Activated T-cell treated with anti-CD3 and anti-CD28 coated beads, Interleukin-2, amount 50 U/mL, for 24 hours (primary cell): ENCODE measurements around the gene MYH4.

Source experiments
- DNase-seq: peaks from one replicate; pipeline ENCODE4 v3.0.0-alpha.2; 2020
- H3K27ac Mint-ChIP-seq: 2 replicates; pipeline ENCODE4 v1.8.0; 2020; ENCODE audit warnings: mild to moderate bottlenecking, mixed read lengths
- H3K27me3 Mint-ChIP-seq: 2 replicates; pipeline ENCODE4 v1.8.0; 2020; ENCODE audit warnings: mixed read lengths
- H3K36me3 Mint-ChIP-seq: 2 replicates; pipeline ENCODE4 v1.8.0; 2020; ENCODE audit warnings: low read depth, mixed read lengths
- H3K4me1 Mint-ChIP-seq: 2 replicates; pipeline ENCODE4 v1.8.0; 2020; ENCODE audit warnings: low read depth, mixed read lengths
- H3K4me3 Mint-ChIP-seq: 2 replicates; pipeline ENCODE4 v1.8.0; 2020; ENCODE audit warnings: mild to moderate bottlenecking, moderate library complexity, mixed read lengths
- H3K9me3 Mint-ChIP-seq: 2 replicates; pipeline ENCODE4 v1.8.0; 2020; ENCODE audit warnings: mixed read lengths

The MYH4 gene

DNA sequence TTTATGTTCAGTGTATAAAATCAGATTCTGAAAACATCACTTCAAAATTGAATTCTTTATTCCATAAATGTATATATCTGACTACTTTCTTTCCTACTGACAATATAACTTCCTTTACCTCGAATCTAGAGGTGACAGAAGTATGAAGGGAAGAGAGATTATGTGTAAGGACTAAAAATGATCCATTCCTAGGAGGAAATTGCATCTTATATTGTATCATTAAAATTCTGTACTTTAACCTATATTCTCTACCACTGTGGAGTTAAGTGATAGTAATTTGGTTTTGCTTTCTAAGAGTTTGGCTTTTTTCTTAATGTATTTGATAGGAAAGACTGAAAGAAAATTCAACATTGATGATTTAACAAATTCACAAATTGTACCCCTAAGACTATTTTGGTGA, 11.4 kb downstream of the MYH4 start:
- Mint-ChIP-seq H3K4me1 (no peaks in the 10 kb centered on the region), H3K4me3 (no peak overlapping the region), H3K27me3 (peaks cover 12% of the 10 kb centered on the region), H3K36me3 (no peaks in the 10 kb centered on the region), H3K27ac (no peak overlapping the region), H3K9me3 (no peaks in the 10 kb centered on the region)
- DNase-seq, result no peak

DNA sequence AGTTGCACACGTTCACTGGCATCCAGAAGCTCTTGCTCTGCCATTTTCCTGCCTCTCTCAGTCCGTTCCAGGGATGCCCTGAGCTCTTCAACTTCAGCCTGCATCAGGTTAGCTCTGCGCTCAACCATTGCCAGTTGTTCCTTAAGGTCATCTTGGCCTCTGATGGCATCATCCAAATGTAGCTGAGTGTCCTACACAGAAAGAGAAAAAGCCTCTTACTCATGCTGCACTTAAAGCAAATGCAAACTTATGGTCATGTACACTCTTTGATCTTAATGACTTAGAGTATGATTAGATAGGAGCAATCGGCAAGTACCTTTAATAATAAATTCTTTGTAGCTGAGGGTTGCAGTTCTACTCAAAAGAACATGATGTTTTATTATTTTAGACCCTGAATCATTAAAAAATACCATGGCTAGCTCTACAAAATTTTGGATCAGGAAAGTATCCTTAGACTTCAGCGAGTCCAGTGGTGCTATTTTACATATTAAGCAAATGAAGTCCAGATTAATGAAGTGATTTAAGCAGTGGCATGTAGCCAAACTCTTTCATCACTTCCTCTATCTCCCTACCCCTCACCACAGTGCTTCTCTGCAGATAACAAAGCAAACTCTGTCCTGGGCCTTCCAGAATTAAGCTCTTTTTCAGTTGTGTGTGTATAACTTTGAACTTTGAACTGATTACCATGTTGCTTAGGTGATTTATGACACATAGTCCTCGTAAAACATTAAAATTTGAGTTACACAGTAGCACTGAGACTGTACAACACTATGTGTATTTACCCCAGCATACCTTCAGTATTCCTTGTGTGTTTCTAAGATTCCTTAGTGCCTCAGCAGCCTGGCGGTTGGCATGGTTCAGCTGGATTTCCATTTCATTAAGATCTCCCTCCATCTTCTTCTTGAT, 22.1 kb downstream of the MYH4 start:
- H3K27ac Mint-ChIP-seq, result no peak overlapping the region
- H3K4me1 Mint-ChIP-seq, result no peaks in the 10 kb centered on the region
- no peak overlapping the region for H3K4me3 Mint-ChIP-seq
- no peak for DNase-seq
- no peaks in the 10 kb centered on the region for H3K9me3 Mint-ChIP-seq
- peaks cover 18% of the 10 kb centered on the region for H3K27me3 Mint-ChIP-seq
- no peaks in the 10 kb centered on the region for H3K36me3 Mint-ChIP-seq

DNA sequence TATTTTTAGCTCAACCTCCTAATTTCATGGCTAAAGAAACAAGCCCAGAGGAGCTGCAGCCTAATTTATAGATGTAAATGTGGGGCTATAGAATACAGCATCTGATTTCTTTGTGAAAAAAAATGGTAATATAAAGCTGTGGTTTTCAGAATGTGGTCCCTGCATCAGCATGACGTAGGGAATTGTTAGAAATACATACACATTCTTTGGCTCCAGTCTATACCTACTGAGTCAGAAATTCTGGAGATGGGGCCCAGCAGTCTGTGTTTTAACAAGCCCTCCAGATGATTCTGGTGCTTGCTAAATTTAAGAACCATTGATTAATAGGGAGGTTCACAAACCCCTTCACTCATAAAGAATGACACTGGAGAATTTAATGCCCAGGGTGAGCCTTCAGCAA, 29.5 kb downstream of the MYH4 start:
- Mint-ChIP-seq H3K27me3 (peaks cover 47% of the 10 kb centered on the region), H3K4me1 (no peaks in the 10 kb centered on the region), H3K9me3 (peaks cover 5% of the 10 kb centered on the region), H3K4me3 (no peak overlapping the region), H3K27ac (no peak overlapping the region), H3K36me3 (no peaks in the 10 kb centered on the region)
- no peak for DNase-seq

DNA sequence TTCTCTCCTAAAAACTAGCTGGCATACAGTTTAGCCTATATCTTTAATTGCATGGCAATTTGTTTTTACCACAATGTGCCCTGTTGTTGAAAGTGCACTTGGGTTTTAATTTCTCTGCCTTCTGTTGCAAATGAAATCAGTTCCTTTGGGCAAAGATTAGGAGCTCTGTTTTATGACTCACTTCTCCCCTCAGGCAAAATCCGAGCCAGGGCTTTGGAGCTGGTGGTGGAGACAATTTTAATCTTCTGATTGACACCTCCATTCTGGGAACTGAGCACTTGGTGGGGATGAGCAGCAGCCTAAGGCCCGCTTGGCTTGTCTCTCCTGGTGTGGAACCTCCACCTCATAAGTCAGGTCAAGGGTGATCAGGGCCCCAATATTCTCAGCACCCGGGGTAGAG, 34.3 kb downstream of the MYH4 start:
- Mint-ChIP-seq H3K27me3 (peaks cover 39% of the 10 kb centered on the region), H3K9me3 (peaks cover 17% of the 10 kb centered on the region), H3K27ac (no peak overlapping the region), H3K36me3 (no peaks in the 10 kb centered on the region), H3K4me1 (no peaks in the 10 kb centered on the region), H3K4me3 (no peak overlapping the region)
- no peak for DNase-seq

DNA sequence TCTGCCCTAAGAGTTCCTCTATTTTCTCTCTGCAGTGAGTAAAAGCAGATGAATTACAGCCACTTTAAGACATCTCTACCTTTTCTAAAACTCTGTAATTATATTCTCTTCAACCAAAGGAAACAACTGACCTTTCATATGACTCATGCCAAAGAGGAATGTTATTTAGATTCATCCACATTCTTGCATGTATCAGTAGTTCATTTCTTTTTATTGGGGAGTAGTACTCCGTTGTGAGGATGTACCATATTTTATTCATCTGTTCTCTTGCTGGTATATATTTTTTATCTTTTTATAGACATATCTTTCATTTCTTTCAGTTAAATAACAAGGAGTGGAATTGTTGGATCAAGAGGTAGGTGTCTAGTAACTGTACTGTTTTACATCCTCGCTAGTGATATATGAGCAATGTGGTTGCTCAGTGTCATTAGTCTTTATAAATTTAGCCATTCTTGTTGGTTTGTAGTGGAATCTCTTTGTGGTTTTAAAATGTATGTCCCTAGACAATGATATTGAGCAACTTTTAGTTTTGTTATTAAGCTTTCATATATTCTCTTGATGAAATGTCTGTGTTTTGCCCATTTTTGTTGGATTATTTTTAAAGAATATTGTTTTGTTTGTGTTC, 39.8 kb downstream of the MYH4 start:
- H3K9me3 Mint-ChIP-seq, result peaks cover 12% of the 10 kb centered on the region
- H3K4me3 Mint-ChIP-seq, result no peak overlapping the region
- no peak for DNase-seq
- no peaks in the 10 kb centered on the region for H3K4me1 Mint-ChIP-seq
- H3K36me3 Mint-ChIP-seq, result no peaks in the 10 kb centered on the region
- H3K27me3 Mint-ChIP-seq, result peaks cover 9% of the 10 kb centered on the region
- H3K27ac Mint-ChIP-seq, result no peak overlapping the region

DNA sequence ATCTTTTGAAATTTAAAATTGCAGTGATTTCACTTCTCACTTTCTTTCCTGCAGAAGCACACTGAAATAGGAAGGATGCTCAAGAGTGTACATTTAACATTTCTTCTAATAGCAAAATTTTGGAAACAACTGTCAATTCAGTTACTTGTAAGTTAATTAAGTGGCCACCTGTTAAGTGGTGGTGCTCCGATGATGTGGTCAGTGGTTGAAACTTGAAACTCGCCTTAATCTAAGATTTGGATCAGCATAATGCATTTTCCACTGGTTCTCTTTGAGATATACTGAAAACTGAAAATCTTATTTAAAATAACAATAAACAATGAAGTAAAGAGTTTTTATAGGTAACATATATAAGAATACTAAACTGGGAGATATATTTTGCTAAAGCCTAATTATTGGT, 40.6 kb downstream of the MYH4 start:
- H3K36me3 Mint-ChIP-seq, result no peaks in the 10 kb centered on the region
- peaks cover 10% of the 10 kb centered on the region for H3K9me3 Mint-ChIP-seq
- H3K27ac Mint-ChIP-seq, result no peak overlapping the region
- peaks cover 9% of the 10 kb centered on the region for H3K27me3 Mint-ChIP-seq
- no peak for DNase-seq
- H3K4me3 Mint-ChIP-seq, result no peak overlapping the region
- H3K4me1 Mint-ChIP-seq, result no peaks in the 10 kb centered on the region

DNA sequence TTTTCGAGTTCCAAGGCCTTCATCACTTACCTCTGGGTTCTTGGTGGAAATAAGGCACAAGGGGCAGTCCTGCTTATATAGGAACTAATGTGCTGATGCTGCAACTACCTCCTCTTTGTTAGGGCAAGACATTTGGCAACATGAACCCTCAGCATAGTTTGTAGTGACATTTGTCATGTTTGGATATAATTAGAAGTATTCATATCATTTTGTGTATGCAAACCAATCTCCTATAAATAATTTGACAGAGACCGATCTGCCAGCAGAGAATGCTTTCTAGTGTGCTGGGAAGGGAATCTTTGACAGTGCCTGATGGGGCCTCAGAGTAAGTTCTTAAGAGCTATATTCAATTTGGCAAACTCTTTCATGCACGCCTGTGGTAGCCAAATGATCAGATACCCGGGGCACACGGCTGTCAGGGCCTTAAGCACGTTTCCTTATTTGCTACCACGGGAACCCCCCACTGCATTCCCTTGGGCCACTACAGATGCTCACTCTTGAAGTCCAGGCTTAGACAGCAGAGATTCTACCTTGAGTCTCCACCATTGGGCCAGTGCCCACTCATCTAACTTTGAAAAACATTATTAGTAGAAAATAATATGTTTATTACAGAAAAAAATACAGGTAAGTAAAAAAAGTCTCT, 47.3 kb downstream of the MYH4 start, which contains the start of gene MYH8:
Gene MYH8 (minus strand): TSS at position 51 of the 643 bp plus-strand sequence. CDS start 1,723 bp downstream, outside the sequence.
- peaks cover 2% of the 10 kb centered on the region for H3K27me3 Mint-ChIP-seq
- DNase-seq, result no peak
- H3K9me3 Mint-ChIP-seq, result no peaks in the 10 kb centered on the region
- H3K27ac Mint-ChIP-seq, result no peak within 1 kb of the TSS
- H3K36me3 Mint-ChIP-seq, result no peaks in the 10 kb centered on the region
- no peak within 1 kb of the TSS for H3K4me3 Mint-ChIP-seq
- H3K4me1 Mint-ChIP-seq, result no peaks in the 10 kb centered on the region

DNA sequence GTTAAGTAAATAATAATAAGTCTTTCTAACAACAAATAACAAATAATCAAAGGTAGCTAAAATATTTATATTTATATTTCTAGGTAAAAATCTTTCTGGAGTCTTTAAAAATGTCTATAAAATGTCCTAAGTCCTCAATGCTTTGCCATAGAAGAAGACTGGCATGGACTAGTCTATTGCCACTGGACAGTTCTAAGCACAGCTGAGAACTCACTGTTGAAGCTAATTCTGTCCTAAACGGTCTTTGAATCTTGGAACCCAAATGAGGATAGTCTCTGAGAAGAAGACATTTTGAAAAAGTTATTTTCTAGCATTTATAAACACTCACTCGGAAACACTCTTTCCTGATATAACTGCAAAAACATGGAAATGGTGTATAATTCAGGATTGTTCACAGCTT, 48.1 kb downstream of the MYH4 start:
- no peak overlapping the region for H3K4me3 Mint-ChIP-seq
- no peak overlapping the region for H3K27ac Mint-ChIP-seq
- H3K27me3 Mint-ChIP-seq, result no peaks in the 10 kb centered on the region
- H3K4me1 Mint-ChIP-seq, result no peaks in the 10 kb centered on the region
- H3K9me3 Mint-ChIP-seq, result no peaks in the 10 kb centered on the region
- no peaks in the 10 kb centered on the region for H3K36me3 Mint-ChIP-seq
- DNase-seq, result no peak

DNA sequence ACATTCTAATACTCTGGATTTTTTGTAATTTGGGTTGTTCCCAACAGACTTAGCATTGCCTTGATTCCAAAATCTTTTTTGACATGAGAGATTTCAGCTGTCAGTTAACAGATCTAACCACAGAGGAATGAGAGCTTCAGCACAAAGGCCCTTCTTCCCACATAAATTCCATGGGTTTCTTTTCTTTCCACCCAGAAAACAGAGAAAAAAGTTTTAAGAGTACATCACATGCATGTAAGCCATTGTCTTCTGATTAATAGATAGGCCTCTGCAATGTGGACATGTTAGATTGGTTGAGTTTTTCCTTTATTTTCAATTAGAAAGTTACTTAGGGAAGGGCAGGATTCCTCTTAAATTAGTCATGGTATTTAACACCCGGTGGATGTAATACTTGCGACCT, 48.5 kb downstream of the MYH4 start:
- Mint-ChIP-seq H3K9me3 (no peaks in the 10 kb centered on the region), H3K4me3 (no peak overlapping the region), H3K27me3 (peaks cover 3% of the 10 kb centered on the region), H3K27ac (no peak overlapping the region), H3K4me1 (no peaks in the 10 kb centered on the region), H3K36me3 (no peaks in the 10 kb centered on the region)
- DNase-seq, result no peak

DNA sequence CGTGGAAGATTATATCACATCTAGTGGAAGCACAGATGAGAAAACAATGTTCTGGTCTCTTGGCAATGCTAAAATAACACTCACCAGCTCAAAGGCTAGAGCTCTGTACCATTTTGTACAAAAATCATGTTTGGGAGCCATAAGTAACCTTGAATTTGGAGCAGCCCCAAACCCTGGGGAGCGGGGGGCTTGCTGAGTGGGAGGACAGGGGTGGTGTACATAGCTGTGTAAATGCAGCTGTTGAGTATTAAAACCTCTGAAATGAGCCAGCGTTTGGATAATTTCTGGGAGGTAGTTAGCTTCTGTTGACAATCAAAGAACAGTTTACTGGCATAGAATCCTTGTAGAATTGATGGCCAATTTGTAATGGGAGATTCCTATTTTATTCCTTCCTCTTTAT, 51.9 kb downstream of the MYH4 start:
- H3K4me3 Mint-ChIP-seq, result no peak overlapping the region
- DNase-seq, result no peak
- H3K36me3 Mint-ChIP-seq, result no peaks in the 10 kb centered on the region
- no peaks in the 10 kb centered on the region for H3K4me1 Mint-ChIP-seq
- peaks cover 10% of the 10 kb centered on the region for H3K27me3 Mint-ChIP-seq
- H3K27ac Mint-ChIP-seq, result no peak overlapping the region
- no peaks in the 10 kb centered on the region for H3K9me3 Mint-ChIP-seq

DNA sequence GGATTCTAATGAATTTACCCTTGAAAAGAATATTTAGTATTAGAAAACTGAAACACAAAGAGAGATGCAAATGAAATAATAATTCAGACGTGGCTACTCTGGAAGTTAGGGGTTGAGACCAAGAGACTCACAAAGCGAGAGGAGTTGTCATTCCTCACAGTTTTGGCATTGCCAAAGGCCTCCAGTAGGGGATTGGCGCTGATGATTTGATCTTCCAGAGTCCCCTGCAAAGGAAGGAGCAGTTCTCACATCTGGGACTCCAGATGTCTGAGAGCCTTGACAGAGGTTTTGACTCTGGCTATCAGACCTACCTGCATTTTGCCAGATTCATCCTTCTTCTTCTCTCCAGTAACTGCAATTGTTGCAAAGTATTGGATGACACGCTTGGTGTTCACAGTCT, 54.2 kb downstream of the MYH4 start:
- no peaks in the 10 kb centered on the region for H3K9me3 Mint-ChIP-seq
- H3K4me1 Mint-ChIP-seq, result no peaks in the 10 kb centered on the region
- DNase-seq, result no peak
- no peaks in the 10 kb centered on the region for H3K36me3 Mint-ChIP-seq
- no peak overlapping the region for H3K4me3 Mint-ChIP-seq
- H3K27me3 Mint-ChIP-seq, result peaks cover 10% of the 10 kb centered on the region
- no peak overlapping the region for H3K27ac Mint-ChIP-seq

DNA sequence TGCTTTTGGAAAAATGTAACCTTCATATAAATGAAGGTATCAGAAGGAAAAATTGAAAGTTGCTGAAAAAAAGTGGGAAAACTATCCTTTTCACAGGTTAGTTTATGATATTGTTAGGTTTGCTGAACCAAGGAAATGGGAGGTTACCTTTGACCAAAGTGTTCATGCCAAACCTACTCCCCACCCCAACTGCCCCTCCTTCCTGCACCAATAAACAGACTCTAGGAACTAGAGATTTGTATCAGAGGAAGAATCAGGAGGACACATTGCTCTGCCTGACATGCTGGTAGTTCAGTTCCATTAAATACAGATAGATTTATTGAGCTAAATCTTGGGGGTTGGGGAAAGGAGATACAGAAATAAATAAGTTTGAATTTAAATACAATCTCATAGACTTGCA, 65.8 kb downstream of the MYH4 start:
- H3K27ac Mint-ChIP-seq, result no peak overlapping the region
- H3K4me1 Mint-ChIP-seq, result no peaks in the 10 kb centered on the region
- no peaks in the 10 kb centered on the region for H3K36me3 Mint-ChIP-seq
- H3K9me3 Mint-ChIP-seq, result no peaks in the 10 kb centered on the region
- H3K4me3 Mint-ChIP-seq, result no peak overlapping the region
- H3K27me3 Mint-ChIP-seq, result peaks cover 20% of the 10 kb centered on the region
- no peak for DNase-seq

DNA sequence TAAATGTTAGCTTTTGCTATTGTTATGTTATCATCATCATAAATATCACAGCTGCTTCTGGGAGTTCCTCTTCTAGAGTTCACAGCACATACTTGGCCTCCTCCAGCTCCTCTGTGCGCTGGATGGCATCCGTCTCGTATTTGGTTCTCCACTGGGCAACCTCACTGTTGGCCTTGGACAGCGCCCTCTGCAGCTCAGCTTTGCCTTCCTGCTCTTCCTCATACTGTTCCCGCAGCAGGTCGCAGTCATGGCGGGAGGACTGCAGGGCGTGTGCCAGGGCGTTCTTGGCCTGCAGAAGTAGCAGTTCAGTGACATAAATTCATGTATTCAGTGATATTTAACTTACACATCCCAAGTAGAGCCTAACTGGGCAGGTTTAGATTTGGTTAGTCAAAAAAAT, 71.0 kb downstream of the MYH4 start:
- peaks cover 5% of the 10 kb centered on the region for H3K4me1 Mint-ChIP-seq
- H3K9me3 Mint-ChIP-seq, result no peaks in the 10 kb centered on the region
- DNase-seq, result no peak
- H3K4me3 Mint-ChIP-seq, result no peak overlapping the region
- no peak overlapping the region for H3K27ac Mint-ChIP-seq
- H3K36me3 Mint-ChIP-seq, result no peaks in the 10 kb centered on the region
- H3K27me3 Mint-ChIP-seq, result peaks cover 22% of the 10 kb centered on the region

DNA sequence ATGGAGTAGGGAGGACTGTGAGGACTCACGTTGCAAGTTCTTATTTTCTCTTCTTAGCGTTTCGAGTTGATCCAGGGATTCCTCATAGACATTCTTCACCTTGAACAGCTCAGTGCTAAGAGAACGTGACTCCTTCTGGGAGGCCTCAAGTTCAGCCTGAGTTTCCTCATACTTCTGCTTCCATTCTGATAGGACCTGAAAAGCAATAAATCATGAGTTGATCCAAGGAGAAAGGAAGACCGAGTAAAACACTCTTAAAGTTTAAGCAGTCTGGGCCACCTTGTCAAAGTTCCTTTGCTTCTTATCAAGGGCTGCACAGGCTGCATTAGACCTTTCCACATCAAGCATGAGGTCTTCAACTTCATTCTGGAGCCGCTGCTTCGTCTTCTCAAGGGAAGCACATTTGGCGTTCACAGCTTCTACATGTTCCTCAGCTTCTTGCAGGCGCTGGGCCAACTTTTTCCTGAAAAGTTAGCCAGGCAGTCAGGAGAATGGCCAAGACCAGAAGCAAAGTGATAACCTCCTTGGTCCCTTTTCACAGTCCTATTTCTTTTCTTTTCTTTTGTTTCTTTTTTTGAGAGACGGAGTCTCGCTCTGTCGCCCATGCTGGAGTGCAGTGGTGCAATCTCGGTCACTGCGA, 72.7 kb downstream of the MYH4 start:
- peaks cover 26% of the 10 kb centered on the region for H3K27me3 Mint-ChIP-seq
- H3K36me3 Mint-ChIP-seq, result no peaks in the 10 kb centered on the region
- H3K4me1 Mint-ChIP-seq, result peaks cover 5% of the 10 kb centered on the region
- no peak overlapping the region for H3K4me3 Mint-ChIP-seq
- no peak overlapping the region for H3K27ac Mint-ChIP-seq
- no peaks in the 10 kb centered on the region for H3K9me3 Mint-ChIP-seq
- no peak for DNase-seq
